GOT3 (cell line): Measurements from ENCODE around the gene KRTAP10-11.
"Not testable (repeated sequence)": the region's sequence is repeated elsewhere in the genome, so short reads cannot be mapped to it uniquely, and the experiment has no call there.

Source experiments
- DNase-seq: peaks from one replicate; lab custom pipeline; 2025; ENCODE audit warnings: mixed read lengths; lab: John Stamatoyannopoulos, UW

KRTAP10-11 gene

DNA sequence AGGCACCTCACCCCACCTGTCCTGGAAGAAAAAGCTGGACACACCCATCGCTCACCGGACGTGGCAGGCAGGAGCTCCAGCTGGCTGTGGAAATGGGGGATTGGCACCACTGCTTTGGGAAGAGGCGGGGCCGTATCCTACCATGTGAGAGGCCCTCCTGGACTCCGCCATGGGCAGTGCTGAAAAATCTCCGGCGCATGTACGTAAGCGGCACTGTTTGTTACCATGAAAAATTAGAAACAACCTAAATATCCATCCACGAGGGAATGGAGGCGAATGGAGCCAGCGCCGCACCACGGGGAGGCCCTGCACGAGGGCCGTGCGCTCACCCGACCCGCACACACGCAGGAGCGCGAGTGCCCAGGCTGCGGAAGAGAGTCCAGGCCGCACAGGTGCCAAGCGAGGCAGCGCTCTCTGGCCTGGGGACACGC is 31.2 kb upstream of the KRTAP10-11 start:
- no peak for DNase-seq

DNA sequence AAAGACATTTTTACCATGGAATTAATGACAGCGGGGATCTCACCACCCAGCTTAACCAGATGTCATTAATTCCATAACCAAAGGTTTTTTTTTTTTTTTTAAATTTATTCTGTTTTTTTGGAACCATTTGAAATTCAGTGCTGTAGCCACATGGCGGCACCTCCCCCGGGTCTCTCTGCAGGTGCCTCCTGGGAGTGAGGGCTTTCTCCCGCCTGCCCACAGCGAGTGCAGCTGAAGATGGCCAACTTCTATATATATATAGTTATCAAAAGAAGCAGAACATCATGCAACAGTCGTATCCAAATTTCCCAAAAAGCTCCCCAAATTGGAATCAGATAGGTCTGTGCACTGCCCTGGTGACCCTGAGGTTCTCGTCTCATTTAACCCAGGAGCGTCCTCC is 30.7 kb upstream of the KRTAP10-11 start:
- no peak for DNase-seq

- DNase-seq, result no peak
These were observed 30.2 kb upstream of the KRTAP10-11 start for GRCh38 chr21:44615911-44616590.

GRCh38 chr21:44616591-44616926 is 29.7 kb upstream of the KRTAP10-11 start:
- no peak for DNase-seq

GRCh38 chr21:44617071-44617501 is 29.1 kb upstream of the KRTAP10-11 start:
- no peak for DNase-seq

GRCh38 chr21:44618504-44618903 is 27.7 kb upstream of the KRTAP10-11 start:
- no peak for DNase-seq

DNA sequence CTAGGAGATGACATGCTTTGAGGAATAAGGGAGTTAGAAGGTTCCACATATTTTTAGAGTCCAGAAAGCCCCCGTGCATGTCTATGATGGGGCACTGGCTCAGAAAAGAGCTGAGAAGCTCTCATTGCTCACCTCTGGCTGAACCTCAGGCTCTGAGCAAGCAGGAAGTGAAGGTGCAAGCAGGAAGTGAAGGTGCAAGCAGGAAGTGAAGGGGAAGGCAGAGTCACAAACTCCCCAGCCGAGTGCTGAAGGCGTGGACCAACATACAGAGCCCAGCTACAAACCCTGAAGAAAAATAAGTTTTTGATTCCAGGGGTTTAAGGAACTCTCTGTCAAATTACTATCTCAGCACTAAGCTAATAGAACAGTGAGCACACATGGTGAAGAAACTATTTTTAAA is 27.3 kb upstream of the KRTAP10-11 start:
- no peak for DNase-seq

DNA sequence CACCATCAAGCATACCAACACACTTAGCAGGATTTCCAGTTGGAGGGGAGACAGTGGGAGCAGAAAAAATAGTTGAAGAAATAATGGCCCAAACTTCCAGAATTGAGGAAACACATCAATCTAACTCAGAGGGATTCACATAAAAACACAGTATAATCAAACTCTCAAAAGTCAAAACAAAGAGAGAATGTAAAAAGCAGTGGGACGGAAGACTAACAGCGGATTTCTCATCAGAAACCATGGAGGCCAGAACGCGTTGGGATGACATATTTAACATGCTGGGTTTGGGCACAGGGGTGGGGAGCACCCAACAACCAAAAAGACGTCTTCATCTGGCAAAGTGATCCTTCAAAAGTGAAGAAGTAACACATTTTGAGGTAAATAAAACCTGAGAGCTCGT is 26.3 kb upstream of the KRTAP10-11 start:
- DNase-seq, result no peak

DNA sequence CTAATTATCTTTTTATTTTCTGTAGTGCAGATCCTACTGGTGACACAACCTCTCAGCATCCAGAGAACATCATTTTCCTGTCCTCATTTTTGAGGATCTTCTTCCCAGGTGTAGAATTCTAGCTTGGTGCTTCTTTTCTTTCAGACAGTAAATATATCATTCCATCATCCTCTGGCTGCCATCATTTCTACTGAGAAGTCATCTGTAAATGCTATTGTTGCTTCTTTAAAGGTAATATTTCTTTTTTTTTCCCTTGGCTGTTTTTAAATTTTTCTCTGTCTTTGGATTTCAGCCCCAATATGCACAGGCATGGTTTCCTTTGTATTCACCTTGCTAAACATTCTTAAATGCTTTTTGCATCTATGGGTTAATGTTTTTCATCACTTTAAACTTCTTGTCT is 22.6 kb upstream of the KRTAP10-11 start:
- DNase-seq, result no peak

- DNase-seq, result no peak
These were observed 20.5 kb upstream of the KRTAP10-11 start for GRCh38 chr21:44625756-44626155.

- no peak for DNase-seq
These were observed 20.0 kb upstream of the KRTAP10-11 start for GRCh38 chr21:44626262-44626661.

GRCh38 chr21:44626673-44627143 is 19.5 kb upstream of the KRTAP10-11 start, which contains the start of gene KRTAP10-9:
Gene KRTAP10-9, plus strand, starts transcription at chr21:44627093. Its CDS starts 79 bp downstream, at chr21:44627172.
- DNase-seq, result no peak

GRCh38 chr21:44627181-44627822 is 18.9 kb upstream of the KRTAP10-11 start:
- DNase-seq, result not testable (repeated sequence)

GRCh38 chr21:44627831-44628233 is 18.4 kb upstream of the KRTAP10-11 start:
- DNase-seq, result not testable (repeated sequence)

GRCh38 chr21:44628707-44629391 is 17.4 kb upstream of the KRTAP10-11 start:
- DNase-seq, result no peak

DNA sequence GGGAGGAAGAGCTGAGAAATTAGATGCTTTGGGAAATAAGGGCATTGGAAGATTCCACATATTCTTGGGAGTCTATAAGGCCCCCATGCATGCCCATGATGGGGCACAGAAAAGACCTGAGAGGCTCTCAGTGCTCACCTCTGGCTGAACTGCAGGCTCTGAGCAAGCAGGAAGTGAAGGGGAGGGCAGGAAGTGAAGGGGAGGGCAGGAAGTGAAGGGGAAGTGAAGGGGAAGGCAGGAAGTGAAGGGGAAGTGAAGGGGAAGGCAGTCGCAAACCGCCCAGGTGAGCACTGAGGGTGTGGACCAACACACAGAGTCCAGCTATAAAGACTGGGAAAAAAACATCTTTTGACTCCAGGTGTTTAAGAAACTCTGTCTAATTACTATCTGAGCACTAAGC is 15.8 kb upstream of the KRTAP10-11 start:
- DNase-seq, result no peak

- DNase-seq, result no peak
These were observed 14.1 kb upstream of the KRTAP10-11 start for GRCh38 chr21:44632067-44632466.

GRCh38 chr21:44636209-44637017 is 9.8 kb upstream of the KRTAP10-11 start:
- no peak for DNase-seq

DNA sequence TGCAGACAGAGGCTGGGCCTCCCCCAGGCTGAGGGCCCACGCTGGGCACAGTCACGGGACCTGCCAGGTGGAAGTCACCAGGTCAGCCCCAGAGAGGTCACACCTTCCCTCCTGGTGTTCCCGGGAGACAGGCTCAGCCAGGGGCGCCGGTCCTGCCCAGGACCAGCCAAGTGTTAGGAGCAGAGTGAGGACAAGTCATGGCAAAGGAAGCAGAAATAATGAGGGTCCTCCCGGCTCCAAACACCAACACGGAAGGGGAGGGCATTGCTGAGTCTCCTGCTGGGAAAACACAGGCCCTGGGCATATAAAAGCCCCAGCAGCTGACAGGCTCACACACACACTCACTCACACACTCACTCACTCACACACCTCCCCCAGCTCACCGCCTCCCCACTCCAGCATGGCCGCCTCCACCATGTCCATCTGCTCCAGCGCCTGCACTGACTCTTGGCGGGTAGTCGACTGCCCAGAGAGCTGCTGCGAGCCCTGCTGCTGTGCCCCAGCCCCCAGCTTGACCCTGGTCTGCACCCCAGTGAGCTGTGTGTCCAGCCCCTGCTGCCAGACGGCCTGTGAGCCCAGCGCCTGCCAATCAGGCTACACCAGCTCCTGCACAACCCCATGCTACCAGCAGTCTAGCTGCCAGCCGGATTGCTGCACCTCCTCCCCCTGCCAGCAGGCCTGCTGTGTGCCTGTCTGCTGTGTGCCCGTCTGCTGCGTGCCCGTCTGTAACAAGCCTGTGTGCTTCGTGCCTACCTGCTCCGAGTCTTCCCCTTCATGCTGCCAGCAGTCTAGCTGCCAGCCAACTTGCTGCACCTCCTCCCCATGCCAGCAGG is 9.0 kb upstream of the KRTAP10-11 start, which contains the start of gene KRTAP10-10:
Gene KRTAP10-10, plus strand, starts transcription at position 339 of the 833 bp plus-strand sequence. Its CDS starts 62 bp downstream, at position 401.
- DNase-seq, result no peak

DNA sequence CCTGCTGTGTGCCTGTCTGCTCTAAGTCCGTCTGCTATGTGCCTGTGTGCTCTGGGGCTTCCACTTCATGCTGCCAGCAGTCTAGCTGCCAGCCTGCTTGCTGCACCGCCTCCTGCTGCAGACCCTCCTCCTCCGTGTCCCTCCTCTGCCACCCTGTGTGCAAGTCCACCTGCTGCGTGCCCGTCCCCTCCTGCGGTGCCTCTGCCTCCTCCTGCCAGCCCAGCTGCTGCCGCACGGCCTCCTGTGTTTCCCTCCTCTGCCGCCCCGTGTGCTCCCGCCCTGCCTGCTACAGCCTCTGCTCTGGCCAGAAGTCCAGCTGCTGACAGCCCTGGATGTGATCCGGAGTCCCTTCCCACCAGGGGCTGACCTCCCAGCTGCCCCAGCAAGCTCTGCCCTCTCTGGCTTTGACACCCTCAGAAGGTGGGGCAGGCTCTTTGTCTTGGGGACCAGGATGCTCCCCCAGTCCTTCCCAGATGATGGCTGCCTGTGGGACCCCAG is 8.3 kb upstream of the KRTAP10-11 start:
- not testable (repeated sequence) for DNase-seq
